ENCODE measurements around the gene ZPBP2. TPM values are rescaled to one million over a fixed set of nuclear protein-coding genes. Genes with fewer than 3 reads are reported as not detected.

ZPBP2 gene
- total RNA-seq, 2 donors from 2014 or later, result not detected

DNA sequence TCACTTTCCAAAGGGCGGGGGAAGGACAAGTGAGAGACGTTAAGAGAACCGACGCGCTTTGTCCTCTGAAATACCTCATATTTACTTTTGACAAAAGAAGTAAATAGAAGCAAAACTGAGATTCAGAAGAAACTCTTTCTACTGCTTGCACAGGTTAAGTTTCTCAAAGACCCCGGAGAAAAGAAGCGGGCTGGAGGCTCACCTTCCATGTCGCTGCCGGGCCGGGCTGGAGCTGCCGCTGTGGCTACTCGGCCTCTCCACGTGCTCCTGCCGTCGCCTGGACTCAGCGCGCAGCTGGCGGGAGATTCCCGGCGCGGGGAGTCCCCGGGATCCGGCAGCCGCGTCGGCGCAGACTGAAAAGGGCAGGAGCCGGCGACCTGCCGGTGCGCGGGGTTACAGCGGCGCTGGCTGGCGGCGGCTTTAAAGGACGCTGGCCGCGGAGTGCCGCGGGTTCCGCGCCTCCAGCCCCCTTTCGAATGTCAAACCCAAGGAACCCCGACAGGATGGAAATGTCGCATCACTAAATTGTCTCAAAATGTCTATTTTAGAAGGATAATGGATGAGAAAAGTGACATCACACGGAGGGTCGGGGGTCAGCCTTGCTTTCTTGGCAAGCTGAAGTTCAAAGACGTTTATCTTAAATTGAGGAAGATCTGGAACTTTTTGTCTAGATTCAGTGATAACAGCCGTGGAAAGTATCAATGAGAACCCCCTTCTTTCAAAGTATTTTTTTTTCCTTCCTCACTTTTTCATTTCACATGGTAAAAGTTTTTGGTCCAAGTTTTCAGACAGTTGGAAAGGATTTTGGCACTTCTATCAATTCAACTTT is 3.9 kb upstream of the ZPBP2 start, which contains the start of gene IKZF3:
Gene IKZF3 (minus strand): TSS at position 395 of the 829 bp plus-strand sequence. CDS start 186 bp downstream, at position 209.
- WGBS, 2 donors, result 1 to 6% methylated on average over 22 to 50 of the region's 50 CpGs
- TF ChIP-seq, protein P1, sequence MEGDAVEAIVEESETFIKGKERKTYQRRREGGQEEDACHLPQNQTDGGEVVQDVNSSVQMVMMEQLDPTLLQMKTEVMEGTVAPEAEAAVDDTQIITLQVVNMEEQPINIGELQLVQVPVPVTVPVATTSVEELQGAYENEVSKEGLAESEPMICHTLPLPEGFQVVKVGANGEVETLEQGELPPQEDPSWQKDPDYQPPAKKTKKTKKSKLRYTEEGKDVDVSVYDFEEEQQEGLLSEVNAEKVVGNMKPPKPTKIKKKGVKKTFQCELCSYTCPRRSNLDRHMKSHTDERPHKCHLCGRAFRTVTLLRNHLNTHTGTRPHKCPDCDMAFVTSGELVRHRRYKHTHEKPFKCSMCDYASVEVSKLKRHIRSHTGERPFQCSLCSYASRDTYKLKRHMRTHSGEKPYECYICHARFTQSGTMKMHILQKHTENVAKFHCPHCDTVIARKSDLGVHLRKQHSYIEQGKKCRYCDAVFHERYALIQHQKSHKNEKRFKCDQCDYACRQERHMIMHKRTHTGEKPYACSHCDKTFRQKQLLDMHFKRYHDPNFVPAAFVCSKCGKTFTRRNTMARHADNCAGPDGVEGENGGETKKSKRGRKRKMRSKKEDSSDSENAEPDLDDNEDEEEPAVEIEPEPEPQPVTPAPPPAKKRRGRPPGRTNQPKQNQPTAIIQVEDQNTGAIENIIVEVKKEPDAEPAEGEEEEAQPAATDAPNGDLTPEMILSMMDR (IDR thresholded peaks at IDR 0.05), result peak in 4 of 7 experiments; percentile 13 to 49 (median 32)
- TF ChIP-seq POLR2A (IDR thresholded peaks at IDR 0.05), result no peak
- Histone ChIP-seq H3K27ac (no peak within 1 kb of the TSS), H3K4me3 (no peak within 1 kb of the TSS), H3K36me3 (replicated peaks in 1 of 2; ENCODE audit: insufficient read depth in 1 of 2, low read depth in 2 of 2) (no peaks in the 10 kb centered on the region), H3K4me1 (peaks cover 8% of the 10 kb centered on the region), H3K27me3 (peaks cover 0 to 24% of the 10 kb centered on the region in 2 donors), H3K9me3 (no peaks in the 10 kb centered on the region)
- ATAC-seq, result peak; percentile 96
- peak; percentile 64 to 79 (median 71) for DNase-seq
- intact Hi-C loops (cut with DNase I), result no loop called here

DNA sequence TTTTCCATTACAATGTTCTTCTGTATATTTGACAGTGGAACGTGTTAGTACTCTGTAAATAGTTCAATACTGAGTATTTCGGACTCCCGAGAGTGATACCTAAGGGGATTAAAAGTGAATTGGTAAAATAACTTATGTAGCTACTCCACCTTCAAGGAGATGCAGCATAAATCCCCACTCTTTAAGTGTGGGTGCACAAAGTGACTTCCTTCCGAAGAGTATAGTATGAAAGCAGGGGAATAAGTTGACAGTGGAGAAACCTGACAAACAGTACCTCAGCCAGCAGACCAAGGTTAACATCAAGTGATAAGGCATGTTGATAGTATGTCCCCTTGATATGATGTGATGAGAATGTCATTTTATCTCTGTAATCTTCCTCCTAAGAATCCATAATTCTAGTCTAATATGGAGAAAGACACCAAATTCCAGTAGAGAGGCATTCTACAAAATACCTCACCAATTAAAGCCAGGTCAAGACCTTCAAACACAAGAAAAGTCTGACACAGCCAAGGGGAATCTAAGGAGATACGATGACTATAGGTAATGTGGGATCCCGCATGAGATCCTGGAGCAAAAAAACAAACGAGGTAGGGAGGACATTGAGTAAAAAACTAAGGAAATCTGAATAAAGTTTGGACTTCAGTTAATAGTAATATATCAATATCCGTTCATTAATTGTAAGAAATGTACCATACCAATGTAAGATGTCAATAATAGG is 1.8 kb upstream of the ZPBP2 start:
- peaks cover 0 to 15% of the 10 kb centered on the region in 2 donors for H3K27me3 ChIP-seq
- DNase-seq (no peak), ATAC-seq (no peak)
- intact Hi-C loops (cut with DNase I), result no loop called here
- TF ChIP-seq POLR2A (IDR thresholded peaks at IDR 0.05), result no peak
- TF ChIP-seq, protein P1 (IDR thresholded peaks at IDR 0.05), result no peak
- no peaks in the 10 kb centered on the region for H3K9me3 ChIP-seq
- H3K27ac ChIP-seq, result no peak overlapping the region
- WGBS, 2 donors, result 63 to 69% methylated on average over 8 of the region's 8 CpGs
- no peaks in the 10 kb centered on the region for H3K36me3 ChIP-seq (replicated peaks in 1 of 2; ENCODE audit: insufficient read depth in 1 of 2, low read depth in 2 of 2)
- H3K4me3 ChIP-seq, result no peak overlapping the region
- peaks cover 8% of the 10 kb centered on the region for H3K4me1 ChIP-seq

DNA sequence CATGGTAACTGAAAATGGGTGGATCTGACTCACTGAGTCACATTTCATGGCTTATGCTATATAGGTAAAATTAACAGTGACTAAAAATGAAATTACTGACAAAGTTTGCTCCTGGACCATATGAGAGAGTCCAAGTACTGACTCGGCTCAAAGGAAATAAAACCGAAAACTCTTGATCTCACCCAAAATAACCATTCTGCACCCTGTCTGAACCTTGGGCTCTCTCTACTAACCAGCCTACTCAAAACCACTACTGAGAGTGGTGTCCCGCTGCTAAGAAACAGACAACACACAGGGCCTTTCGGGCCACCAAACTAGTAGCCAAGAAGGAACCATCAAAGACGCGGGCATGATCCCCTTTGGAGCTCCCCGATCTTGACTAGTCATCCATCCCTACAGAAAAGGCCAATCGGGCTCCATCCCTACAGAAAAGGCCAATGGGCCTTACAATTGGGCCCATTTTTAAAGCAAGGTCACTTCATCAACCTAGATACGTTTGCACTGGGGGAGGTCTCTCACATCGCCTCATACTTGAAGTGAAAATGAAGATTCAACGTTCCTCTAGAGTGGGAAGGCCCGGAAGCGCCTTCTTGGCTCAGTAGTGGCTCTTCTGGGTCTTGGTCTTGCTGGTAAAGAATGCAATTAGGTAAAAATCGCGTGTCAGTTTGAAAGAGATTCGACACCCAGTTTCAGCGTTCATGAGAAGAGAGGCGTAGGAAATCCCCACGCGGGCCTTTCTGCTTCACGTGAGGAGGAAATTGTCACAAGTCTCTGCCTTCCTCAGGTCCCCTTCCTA is 720 bp upstream of the ZPBP2 start:
- intact Hi-C loops (cut with DNase I), result no loop called here
- Histone ChIP-seq H3K27me3 (peaks cover 0 to 14% of the 10 kb centered on the region in 2 donors), H3K9me3 (no peaks in the 10 kb centered on the region), H3K4me1 (peaks cover 8% of the 10 kb centered on the region), H3K36me3 (replicated peaks in 1 of 2; ENCODE audit: insufficient read depth in 1 of 2, low read depth in 2 of 2) (no peaks in the 10 kb centered on the region), H3K27ac (no peak overlapping the region), H3K4me3 (no peak overlapping the region)
- no peak for ATAC-seq
- 76 to 84% methylated on average over 21 of the region's 21 CpGs for WGBS, 2 donors
- no peak for DNase-seq
- TF ChIP-seq, protein P1 (IDR thresholded peaks at IDR 0.05), result no peak
- no peak for TF ChIP-seq POLR2A (IDR thresholded peaks at IDR 0.05)

DNA sequence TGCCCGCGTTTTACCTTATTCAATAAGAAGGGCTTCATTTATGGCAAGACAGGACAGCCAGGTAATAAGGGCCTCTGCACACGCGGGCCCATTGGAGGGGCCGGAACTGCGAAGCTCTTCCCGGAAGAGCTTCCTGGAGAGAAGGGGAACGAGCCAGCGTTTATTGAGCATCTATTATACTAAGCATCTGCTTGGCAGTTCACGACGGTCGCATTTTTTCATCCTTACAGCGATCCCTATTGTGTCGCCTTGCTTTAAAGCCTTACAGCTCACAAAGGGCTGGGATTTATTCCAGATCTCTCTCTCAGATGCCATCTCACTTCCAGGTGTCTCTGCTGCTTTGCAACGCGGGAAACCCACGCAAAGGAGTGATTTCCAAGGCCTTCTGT is 546 bp downstream of the ZPBP2 start:
- peaks cover 8% of the 10 kb centered on the region for H3K4me1 ChIP-seq
- no peak overlapping the region for H3K27ac ChIP-seq
- ATAC-seq (no peak), DNase-seq (no peak)
- H3K36me3 ChIP-seq (replicated peaks in 1 of 2; ENCODE audit: insufficient read depth in 1 of 2, low read depth in 2 of 2), result no peaks in the 10 kb centered on the region
- H3K27me3 ChIP-seq, result peaks cover 0 to 13% of the 10 kb centered on the region in 2 donors
- WGBS, 2 donors, result 74 to 81% methylated on average over 17 of the region's 17 CpGs
- no peaks in the 10 kb centered on the region for H3K9me3 ChIP-seq
- no peak overlapping the region for H3K4me3 ChIP-seq
- intact Hi-C loops (cut with DNase I), result no loop called here
- no peak for TF ChIP-seq POLR2A (IDR thresholded peaks at IDR 0.05)
- TF ChIP-seq, protein P1 (IDR thresholded peaks at IDR 0.05), result no peak
